ENCODE measurements around the gene ARPP21. TPM values are rescaled to one million over a fixed set of nuclear protein-coding genes. Genes with fewer than 3 reads are reported as not detected.

ARPP21 gene
- total RNA-seq, 1 donor: not detected

DNA sequence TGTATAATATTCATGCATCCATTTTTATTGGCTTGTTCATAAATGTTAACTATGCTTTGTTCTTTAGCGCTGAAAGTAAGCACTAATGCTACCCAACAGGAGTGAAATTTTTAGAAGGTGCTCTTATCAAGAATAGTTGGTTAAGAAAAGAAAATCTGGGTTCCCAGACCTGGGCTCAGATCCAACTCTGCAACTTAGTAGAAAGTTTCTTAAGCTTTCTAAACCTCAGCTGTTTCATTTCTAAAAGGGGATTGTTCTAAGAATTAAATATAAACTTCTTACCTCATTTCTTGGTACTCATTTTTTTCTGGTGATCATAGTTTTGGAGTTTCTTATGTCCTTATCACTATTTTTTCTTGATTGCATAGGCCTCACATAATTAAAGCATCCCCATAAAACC is 12.1 kb downstream of the ARPP21 start:
- no peaks in the 10 kb centered on the region for H4K20me1 ChIP-seq (ENCODE audit: insufficient read depth, low read length)
- H3K4me1 ChIP-seq (ENCODE audit: insufficient read depth, low read length): no peaks in the 10 kb centered on the region
- H3K27me3 ChIP-seq (ENCODE audit: insufficient read depth, low read length): no peaks in the 10 kb centered on the region
- H3K79me2 ChIP-seq (ENCODE audit: insufficient read depth, low read length): no peaks in the 10 kb centered on the region
- H2AFZ ChIP-seq (ENCODE audit: low read length): no peak overlapping the region
- H3K4me3 ChIP-seq (ENCODE audit: insufficient read depth, low read length): no peak overlapping the region
- TF ChIP-seq, protein P1, sequence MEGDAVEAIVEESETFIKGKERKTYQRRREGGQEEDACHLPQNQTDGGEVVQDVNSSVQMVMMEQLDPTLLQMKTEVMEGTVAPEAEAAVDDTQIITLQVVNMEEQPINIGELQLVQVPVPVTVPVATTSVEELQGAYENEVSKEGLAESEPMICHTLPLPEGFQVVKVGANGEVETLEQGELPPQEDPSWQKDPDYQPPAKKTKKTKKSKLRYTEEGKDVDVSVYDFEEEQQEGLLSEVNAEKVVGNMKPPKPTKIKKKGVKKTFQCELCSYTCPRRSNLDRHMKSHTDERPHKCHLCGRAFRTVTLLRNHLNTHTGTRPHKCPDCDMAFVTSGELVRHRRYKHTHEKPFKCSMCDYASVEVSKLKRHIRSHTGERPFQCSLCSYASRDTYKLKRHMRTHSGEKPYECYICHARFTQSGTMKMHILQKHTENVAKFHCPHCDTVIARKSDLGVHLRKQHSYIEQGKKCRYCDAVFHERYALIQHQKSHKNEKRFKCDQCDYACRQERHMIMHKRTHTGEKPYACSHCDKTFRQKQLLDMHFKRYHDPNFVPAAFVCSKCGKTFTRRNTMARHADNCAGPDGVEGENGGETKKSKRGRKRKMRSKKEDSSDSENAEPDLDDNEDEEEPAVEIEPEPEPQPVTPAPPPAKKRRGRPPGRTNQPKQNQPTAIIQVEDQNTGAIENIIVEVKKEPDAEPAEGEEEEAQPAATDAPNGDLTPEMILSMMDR (IDR thresholded peaks at IDR 0.05; ENCODE audit: extremely low read depth, low read depth, low read length): no peak
- H3K9me3 ChIP-seq (ENCODE audit: low read depth, low read length): no peaks in the 10 kb centered on the region
- no peak for DNase-seq (ENCODE audit: insufficient read length, low spot score, missing footprints)
- H3K27ac ChIP-seq (ENCODE audit: low read depth, low read length): no peak overlapping the region
- no peak overlapping the region for H3K4me2 ChIP-seq (ENCODE audit: insufficient read depth, low read length)
- H3K36me3 ChIP-seq (ENCODE audit: insufficient read depth, low read length): no peaks in the 10 kb centered on the region

DNA sequence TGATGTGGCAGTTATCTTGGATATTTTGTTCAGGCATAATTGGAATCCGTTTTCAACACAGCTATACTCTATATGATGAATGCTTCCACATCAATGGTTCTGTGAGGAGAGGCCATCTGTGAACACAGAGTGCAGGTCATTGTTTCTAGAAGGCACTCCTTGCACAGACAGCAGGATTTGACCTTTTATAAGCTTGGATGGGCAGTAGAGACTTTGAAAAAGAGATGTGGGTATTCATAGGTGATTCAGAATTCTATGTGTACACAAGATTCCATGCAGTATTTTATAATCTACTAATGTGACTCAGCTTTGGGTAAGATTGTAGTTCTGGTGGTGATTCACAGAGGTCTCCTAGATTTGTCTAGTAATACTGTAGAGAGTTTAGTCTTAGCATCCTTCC is 12.5 kb downstream of the ARPP21 start:
- TF ChIP-seq, protein P1 (IDR thresholded peaks at IDR 0.05; ENCODE audit: extremely low read depth, low read depth, low read length): no peak
- H3K27ac ChIP-seq (ENCODE audit: low read depth, low read length): no peak overlapping the region
- H3K79me2 ChIP-seq (ENCODE audit: insufficient read depth, low read length): no peaks in the 10 kb centered on the region
- H3K4me2 ChIP-seq (ENCODE audit: insufficient read depth, low read length): no peak overlapping the region
- no peaks in the 10 kb centered on the region for H4K20me1 ChIP-seq (ENCODE audit: insufficient read depth, low read length)
- no peaks in the 10 kb centered on the region for H3K36me3 ChIP-seq (ENCODE audit: insufficient read depth, low read length)
- no peak for DNase-seq (ENCODE audit: insufficient read length, low spot score, missing footprints)
- no peaks in the 10 kb centered on the region for H3K27me3 ChIP-seq (ENCODE audit: insufficient read depth, low read length)
- no peak overlapping the region for H3K4me3 ChIP-seq (ENCODE audit: insufficient read depth, low read length)
- no peaks in the 10 kb centered on the region for H3K4me1 ChIP-seq (ENCODE audit: insufficient read depth, low read length)
- H3K9me3 ChIP-seq (ENCODE audit: low read depth, low read length): no peaks in the 10 kb centered on the region
- H2AFZ ChIP-seq (ENCODE audit: low read length): no peak overlapping the region

DNA sequence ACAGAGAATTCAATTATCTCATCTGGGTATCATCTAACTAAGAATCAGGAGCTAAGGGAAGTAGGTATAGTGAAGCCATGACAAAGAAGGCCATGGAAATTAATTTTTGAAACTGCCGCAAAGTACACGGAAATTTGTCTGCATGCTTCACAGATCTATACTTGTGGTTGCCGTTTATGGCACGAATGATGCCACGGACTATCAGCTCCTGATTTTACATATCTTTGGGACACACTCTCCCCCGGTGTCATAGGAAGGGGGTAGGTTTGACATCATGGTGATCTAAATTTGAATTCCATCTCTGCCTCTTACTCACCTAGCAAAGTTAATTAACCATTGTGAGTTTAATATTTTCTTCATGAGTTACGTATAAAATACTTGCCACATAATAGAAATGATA is 14.0 kb downstream of the ARPP21 start:
- Histone ChIP-seq H2AFZ (ENCODE audit: low read length) (no peak overlapping the region), H3K36me3 (ENCODE audit: insufficient read depth, low read length) (no peaks in the 10 kb centered on the region), H3K4me2 (ENCODE audit: insufficient read depth, low read length) (no peak overlapping the region), H3K9me3 (ENCODE audit: low read depth, low read length) (no peaks in the 10 kb centered on the region), H3K27me3 (ENCODE audit: insufficient read depth, low read length) (no peaks in the 10 kb centered on the region), H3K4me3 (ENCODE audit: insufficient read depth, low read length) (no peak overlapping the region), H3K79me2 (ENCODE audit: insufficient read depth, low read length) (no peaks in the 10 kb centered on the region), H3K27ac (ENCODE audit: low read depth, low read length) (no peak overlapping the region), H4K20me1 (ENCODE audit: insufficient read depth, low read length) (no peaks in the 10 kb centered on the region), H3K4me1 (ENCODE audit: insufficient read depth, low read length) (no peaks in the 10 kb centered on the region)
- DNase-seq (ENCODE audit: insufficient read length, low spot score, missing footprints): no peak
- TF ChIP-seq, protein P1 (IDR thresholded peaks at IDR 0.05; ENCODE audit: extremely low read depth, low read depth, low read length): no peak

- Histone ChIP-seq H3K36me3 (ENCODE audit: insufficient read depth, low read length) (no peaks in the 10 kb centered on the region), H3K9me3 (ENCODE audit: low read depth, low read length) (no peaks in the 10 kb centered on the region), H3K79me2 (ENCODE audit: insufficient read depth, low read length) (no peaks in the 10 kb centered on the region)
Measured at GRCh38 chr3:35654476-35654875, 15.2 kb downstream of the ARPP21 start.

More at GRCh38 chr3:35654476-35654875, 15.2 kb downstream of the ARPP21 start:
- H4K20me1 ChIP-seq (ENCODE audit: insufficient read depth, low read length): no peaks in the 10 kb centered on the region
- H3K27me3 ChIP-seq (ENCODE audit: insufficient read depth, low read length): no peaks in the 10 kb centered on the region
- H3K4me3 ChIP-seq (ENCODE audit: insufficient read depth, low read length): no peak overlapping the region
- DNase-seq (ENCODE audit: insufficient read length, low spot score, missing footprints): no peak
- no peak overlapping the region for H2AFZ ChIP-seq (ENCODE audit: low read length)
- no peak overlapping the region for H3K27ac ChIP-seq (ENCODE audit: low read depth, low read length)
- no peaks in the 10 kb centered on the region for H3K4me1 ChIP-seq (ENCODE audit: insufficient read depth, low read length)
- TF ChIP-seq, protein P1 (IDR thresholded peaks at IDR 0.05; ENCODE audit: extremely low read depth, low read depth, low read length): no peak
- H3K4me2 ChIP-seq (ENCODE audit: insufficient read depth, low read length): no peak overlapping the region
